Prostate gland (tissue), 2 donors: ENCODE measurements around the gene ADAMTS17.

Source experiments
- CTCF ChIP-seq, 4 experiments: fragments of 200-600 bp in 2 of 4; fragments of 450-650 bp in 2 of 4; sonication (generic) in 2 of 4; IDR thresholded peaks; 1 replicate in 3 of 4; 2 replicates in 1 of 4; pipeline ENCODE4 v1.5.1; 2016 to 2019; ENCODE audit warnings: antibody characterized with exemption in 4 of 4, mild to moderate bottlenecking in 2 of 4, moderate library complexity in 2 of 4
- POLR2A ChIP-seq: fragments of 450-650 bp; IDR thresholded peaks from one replicate; pipeline ENCODE4 v1.6.1; 2016; ENCODE audit warnings: antibody characterized with exemption, mild to moderate bottlenecking
- POLR2AphosphoS5 ChIP-seq: sonication (generic); formaldehyde crosslinking; IDR thresholded peaks from one replicate; pipeline ENCODE4 v1.6.1; 2017; ENCODE audit warnings: antibody characterized with exemption

DNA sequence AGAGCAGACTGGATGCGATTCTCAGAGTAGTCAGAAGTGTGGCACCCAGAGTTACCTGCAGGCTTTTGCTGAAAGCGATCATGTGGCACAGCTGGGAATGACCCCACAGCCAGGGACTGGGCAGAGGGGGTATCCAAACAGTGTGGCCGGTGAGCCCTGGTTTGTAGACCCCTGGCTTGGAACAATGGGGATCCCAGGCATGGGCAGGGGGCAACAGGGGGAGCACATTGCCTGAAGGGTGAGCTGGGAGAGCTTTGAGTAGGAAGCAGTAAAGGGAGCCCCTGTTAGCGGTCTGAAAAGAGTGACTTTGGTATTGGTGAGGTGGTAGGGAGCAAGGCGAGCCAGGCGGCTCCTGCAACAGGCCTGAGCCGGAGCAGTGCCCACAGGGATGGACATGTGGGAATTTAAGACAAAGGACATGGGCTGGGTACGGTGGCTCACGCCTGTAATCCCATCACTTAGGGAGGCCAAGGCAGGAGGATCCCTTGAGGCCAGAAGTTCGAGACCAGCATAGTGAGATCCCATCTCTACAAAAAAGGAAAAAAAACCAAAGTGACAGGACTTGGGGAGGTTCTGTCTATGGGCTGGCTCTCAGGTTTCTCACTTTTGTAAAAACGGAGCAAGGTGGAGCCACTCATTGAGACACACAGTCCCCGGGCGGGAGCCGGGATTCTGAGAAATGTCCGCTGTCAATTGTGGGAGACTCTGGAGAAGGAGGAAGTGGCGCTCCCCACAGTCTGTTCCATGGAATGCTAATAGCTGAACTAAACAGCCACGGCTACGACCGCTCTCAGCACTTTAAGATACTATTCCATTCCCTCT, 384.7 kb downstream of the ADAMTS17 start:
- TF ChIP-seq CTCF (IDR thresholded peaks at IDR 0.05) (no peak), POLR2AphosphoS5 (no peak), POLR2A (no peak)
